Activated naive CD4-positive, alpha-beta T cell treated with anti-CD3 and anti-CD28 coated beads, Interleukin-2, amount 50 U/mL, for 24 hours (primary cell): ENCODE measurements around the gene PPHLN1.

Source experiments
- H3K27ac Mint-ChIP-seq: one replicate; pipeline ENCODE4 v1.8.0; 2021; ENCODE audit warnings: mild to moderate bottlenecking, mixed read lengths
- H3K27me3 Mint-ChIP-seq: one replicate; pipeline ENCODE4 v1.8.0; 2021; ENCODE audit warnings: mixed read lengths
- H3K36me3 Mint-ChIP-seq: one replicate; pipeline ENCODE4 v1.8.0; 2021; ENCODE audit warnings: mixed read lengths
- H3K4me1 Mint-ChIP-seq: one replicate; pipeline ENCODE4 v1.8.0; 2021; ENCODE audit warnings: mixed read lengths
- H3K4me3 Mint-ChIP-seq: one replicate; pipeline ENCODE4 v1.8.0; 2021; ENCODE audit warnings: mild to moderate bottlenecking, mixed read lengths
- H3K9me3 Mint-ChIP-seq: one replicate; pipeline ENCODE4 v1.8.0; 2021; ENCODE audit warnings: mixed read lengths

Gene PPHLN1

GRCh38 chr12:42432517-42433140, 106.7 kb downstream of the PPHLN1 start:
- Mint-ChIP-seq H3K4me1 (peaks cover 6% of the 10 kb centered on the region), H3K9me3 (no peaks in the 10 kb centered on the region), H3K36me3 (peaks cover 36% of the 10 kb centered on the region), H3K27ac (no peak overlapping the region), H3K27me3 (no peaks in the 10 kb centered on the region), H3K4me3 (no peak overlapping the region)

- peaks cover 55% of the 10 kb centered on the region for H3K36me3 Mint-ChIP-seq
- peaks cover 6% of the 10 kb centered on the region for H3K4me1 Mint-ChIP-seq
- H3K27me3 Mint-ChIP-seq: no peaks in the 10 kb centered on the region
- no peaks in the 10 kb centered on the region for H3K9me3 Mint-ChIP-seq
- H3K27ac Mint-ChIP-seq: no peak overlapping the region
- H3K4me3 Mint-ChIP-seq: no peak overlapping the region
Measured at GRCh38 chr12:42440608-42441007, 114.6 kb downstream of the PPHLN1 start.

- Mint-ChIP-seq H3K4me1 (no peaks in the 10 kb centered on the region), H3K4me3 (no peak overlapping the region), H3K27ac (no peak overlapping the region), H3K36me3 (peaks cover 54% of the 10 kb centered on the region), H3K9me3 (no peaks in the 10 kb centered on the region), H3K27me3 (no peaks in the 10 kb centered on the region)
Measured at GRCh38 chr12:42442311-42442759, 116.4 kb downstream of the PPHLN1 start.

GRCh38 chr12:42442888-42443287, 116.9 kb downstream of the PPHLN1 start:
- no peaks in the 10 kb centered on the region for H3K4me1 Mint-ChIP-seq
- H3K4me3 Mint-ChIP-seq: no peak overlapping the region
- no peak overlapping the region for H3K27ac Mint-ChIP-seq
- H3K36me3 Mint-ChIP-seq: peaks cover 53% of the 10 kb centered on the region
- H3K27me3 Mint-ChIP-seq: no peaks in the 10 kb centered on the region
- H3K9me3 Mint-ChIP-seq: no peaks in the 10 kb centered on the region

- Mint-ChIP-seq H3K27me3 (no peaks in the 10 kb centered on the region), H3K27ac (no peak overlapping the region), H3K4me3 (no peak overlapping the region), H3K9me3 (no peaks in the 10 kb centered on the region), H3K4me1 (no peaks in the 10 kb centered on the region), H3K36me3 (peaks cover 58% of the 10 kb centered on the region)
Measured at GRCh38 chr12:42444192-42444943, 118.4 kb downstream of the PPHLN1 start.

- Mint-ChIP-seq H3K9me3 (no peaks in the 10 kb centered on the region), H3K27ac (no peak overlapping the region), H3K4me1 (no peaks in the 10 kb centered on the region), H3K4me3 (no peak overlapping the region), H3K27me3 (no peaks in the 10 kb centered on the region), H3K36me3 (peaks cover 54% of the 10 kb centered on the region)
Measured at GRCh38 chr12:42445891-42446290, 119.9 kb downstream of the PPHLN1 start.

- no peaks in the 10 kb centered on the region for H3K27me3 Mint-ChIP-seq
- no peaks in the 10 kb centered on the region for H3K4me1 Mint-ChIP-seq
- H3K27ac Mint-ChIP-seq: no peak overlapping the region
- no peak overlapping the region for H3K4me3 Mint-ChIP-seq
- no peaks in the 10 kb centered on the region for H3K9me3 Mint-ChIP-seq
- H3K36me3 Mint-ChIP-seq: peaks cover 48% of the 10 kb centered on the region
Measured at GRCh38 chr12:42446761-42447160, 120.8 kb downstream of the PPHLN1 start.

- no peak overlapping the region for H3K27ac Mint-ChIP-seq
- H3K9me3 Mint-ChIP-seq: no peaks in the 10 kb centered on the region
- peaks cover 44% of the 10 kb centered on the region for H3K36me3 Mint-ChIP-seq
Measured at GRCh38 chr12:42447371-42447786, 121.4 kb downstream of the PPHLN1 start.

GRCh38 chr12:42448841-42449240, 122.9 kb downstream of the PPHLN1 start:
- H3K27me3 Mint-ChIP-seq: no peaks in the 10 kb centered on the region
- H3K27ac Mint-ChIP-seq: no peak overlapping the region
- H3K9me3 Mint-ChIP-seq: no peaks in the 10 kb centered on the region
- H3K36me3 Mint-ChIP-seq: peaks cover 29% of the 10 kb centered on the region
- no peak overlapping the region for H3K4me3 Mint-ChIP-seq
- H3K4me1 Mint-ChIP-seq: no peaks in the 10 kb centered on the region

More at GRCh38 chr12:42447371-42447786, 121.4 kb downstream of the PPHLN1 start:
- Mint-ChIP-seq H3K27me3 (no peaks in the 10 kb centered on the region), H3K4me1 (no peaks in the 10 kb centered on the region), H3K4me3 (no peak overlapping the region)

- Mint-ChIP-seq H3K27ac (no peak overlapping the region), H3K36me3 (peaks cover 15% of the 10 kb centered on the region), H3K4me1 (no peaks in the 10 kb centered on the region), H3K27me3 (no peaks in the 10 kb centered on the region), H3K4me3 (no peak overlapping the region), H3K9me3 (no peaks in the 10 kb centered on the region)
Measured at GRCh38 chr12:42450248-42450647, 124.3 kb downstream of the PPHLN1 start.

GRCh38 chr12:42458575-42458974, 132.6 kb downstream of the PPHLN1 start:
- no peaks in the 10 kb centered on the region for H3K9me3 Mint-ChIP-seq
- H3K4me1 Mint-ChIP-seq: no peaks in the 10 kb centered on the region
- H3K4me3 Mint-ChIP-seq: no peak overlapping the region
- H3K27ac Mint-ChIP-seq: no peak overlapping the region
- H3K36me3 Mint-ChIP-seq: no peaks in the 10 kb centered on the region
- peaks cover 6% of the 10 kb centered on the region for H3K27me3 Mint-ChIP-seq

GRCh38 chr12:42459336-42459847, 133.4 kb downstream of the PPHLN1 start:
- no peak overlapping the region for H3K27ac Mint-ChIP-seq

GRCh38 chr12:42462486-42462885, 136.5 kb downstream of the PPHLN1 start:
- Mint-ChIP-seq H3K27ac (no peak overlapping the region), H3K4me3 (no peak overlapping the region), H3K9me3 (no peaks in the 10 kb centered on the region), H3K36me3 (no peaks in the 10 kb centered on the region), H3K27me3 (peaks cover 6% of the 10 kb centered on the region), H3K4me1 (no peaks in the 10 kb centered on the region)

More at GRCh38 chr12:42459336-42459847, 133.4 kb downstream of the PPHLN1 start:
- Mint-ChIP-seq H3K27me3 (peaks cover 6% of the 10 kb centered on the region), H3K4me1 (no peaks in the 10 kb centered on the region), H3K4me3 (no peak overlapping the region), H3K36me3 (no peaks in the 10 kb centered on the region), H3K9me3 (no peaks in the 10 kb centered on the region)

GRCh38 chr12:42463671-42464070, 137.7 kb downstream of the PPHLN1 start:
- Mint-ChIP-seq H3K4me3 (no peak overlapping the region), H3K36me3 (no peaks in the 10 kb centered on the region), H3K27me3 (peaks cover 6% of the 10 kb centered on the region), H3K9me3 (no peaks in the 10 kb centered on the region), H3K4me1 (peaks cover 5% of the 10 kb centered on the region), H3K27ac (no peak overlapping the region)

- Mint-ChIP-seq H3K27me3 (peaks cover 5% of the 10 kb centered on the region), H3K36me3 (no peaks in the 10 kb centered on the region), H3K27ac (no peak overlapping the region), H3K4me3 (no peak overlapping the region), H3K4me1 (peaks cover 21% of the 10 kb centered on the region), H3K9me3 (no peaks in the 10 kb centered on the region)
Measured at GRCh38 chr12:42468341-42468821, 142.4 kb downstream of the PPHLN1 start.

- Mint-ChIP-seq H3K27me3 (peaks cover 5% of the 10 kb centered on the region), H3K36me3 (no peaks in the 10 kb centered on the region), H3K4me1 (peaks cover 21% of the 10 kb centered on the region), H3K27ac (no peak overlapping the region), H3K9me3 (no peaks in the 10 kb centered on the region), H3K4me3 (no peak overlapping the region)
Measured at GRCh38 chr12:42468921-42469320, 143.0 kb downstream of the PPHLN1 start.
